Measurements from ENCODE around the gene NDUFAF3. TPM values are rescaled to one million over a fixed set of nuclear protein-coding genes. Genes with fewer than 3 reads are reported as not detected.

The NDUFAF3 gene
- total RNA-seq, 1 experiment from 2014 or later, result 40.7 TPM

- Histone ChIP-seq H3K56ac (ENCODE audit: insufficient read length, low read depth, low read length) (no peak overlapping the region), H3K79me2 (ENCODE audit: insufficient read depth, low read length) (no peaks in the 10 kb centered on the region), H2AFZ (ENCODE audit: low read length) (no peak overlapping the region), H3K27ac (ENCODE audit: insufficient read length, low read depth, low read length) (no peak overlapping the region), H4K8ac (replicated peaks; ENCODE audit: insufficient read length, low read depth, low read length) (no peak overlapping the region), H4K91ac (ENCODE audit: insufficient read length, low read depth, low read length) (no peak overlapping the region), H4K5ac (ENCODE audit: insufficient read length, low read depth, low read length) (no peak overlapping the region), H3K4ac (ENCODE audit: low read depth, low read length) (no peak overlapping the region), H2BK12ac (ENCODE audit: insufficient read length, low read depth, low read length) (no peak overlapping the region), H2BK5ac (ENCODE audit: insufficient read length, low read length) (no peak overlapping the region), H2AK5ac (ENCODE audit: insufficient read length, low read length) (no peak overlapping the region), H3K23ac (ENCODE audit: insufficient read length, low read depth, low read length) (no peak overlapping the region), H3K79me1 (ENCODE audit: insufficient read depth, low read depth, low read length, poor library complexity, severe bottlenecking) (no peaks in the 10 kb centered on the region), H3K9ac (ENCODE audit: extremely low read depth, insufficient read length, low read length) (no peak overlapping the region), H2BK120ac (ENCODE audit: low read depth, low read length, poor library complexity, severe bottlenecking) (no peak overlapping the region), H3K27me3 (ENCODE audit: insufficient read depth, low read length) (no peaks in the 10 kb centered on the region), H2BK15ac (ENCODE audit: low read depth, low read length) (no peak overlapping the region), H3K4me2 (ENCODE audit: insufficient read depth, insufficient read length, low read length) (no peak overlapping the region), H3T11ph (ENCODE audit: low read length) (no peak overlapping the region), H3K14ac (ENCODE audit: insufficient read depth, low read length) (no peak overlapping the region), H3K9me3 (ENCODE audit: control insufficient read depth, low read depth, low read length) (no peaks in the 10 kb centered on the region), H3K4me1 (ENCODE audit: insufficient read depth, low read length) (no peaks in the 10 kb centered on the region), H4K20me1 (ENCODE audit: control insufficient read depth, insufficient read depth, insufficient read length) (peaks cover 7% of the 10 kb centered on the region), H3K18ac (ENCODE audit: insufficient read length, low read depth, low read length) (no peak overlapping the region), H3K23me2 (ENCODE audit: insufficient read length, low read depth, low read length, poor library complexity, severe bottlenecking) (peaks cover 3% of the 10 kb centered on the region), H2BK20ac (ENCODE audit: low read depth, low read length, poor library complexity, severe bottlenecking) (no peak overlapping the region)
- Mint-ChIP-seq H3K4me3 (peak overlapping the region; percentile 90 to 96), H3K36me3 (ENCODE audit: insufficient read depth in 1 of 3, low read depth in 3 of 3) (peaks cover 58 to 92% (median 75%) of the 10 kb centered on the region in 3 experiments), H3K4me1 (peaks cover 13 to 20% of the 10 kb centered on the region in 2 experiments), H3K27me3 (ENCODE audit: low read depth) (no peaks in the 10 kb centered on the region; the same call in none of the 2 replicates), H3K27ac (peak overlapping the region; percentile 98 to 99 (median 98); a peak in 4 of 7 replicates), H3K9me3 (no peaks in the 10 kb centered on the region)
- WGBS (ENCODE audit: extremely low coverage, insufficient read length, low lambda C conversion rate), result no CpG with 5 or more reads among the region's 7 CpGs
- DNase-seq, result no peak
- TF ChIP-seq CTCF (conservative IDR thresholded peaks at IDR 0.05), result no peak
Measured at GRCh38 chr3:49029563-49029884, 7.6 kb downstream of the NDUFAF3 start.

All from H9 (cell line).